M059J (cell line): ENCODE data around the gene SLC44A4. TPM values are rescaled to one million over a fixed set of nuclear protein-coding genes. Genes with fewer than 3 reads are reported as not detected.
"Not testable (repeated sequence)": the region's sequence is repeated elsewhere in the genome, so short reads cannot be mapped to it uniquely, and the experiment has no call there.

ENCODE experiments used
- DNase-seq: peaks from one replicate; pipeline ENCODE4 v3.0.0-alpha.2; 2012; ENCODE audit warnings: low read depth
- total RNA-seq: library from RNA; depleted of rRNA; stranded (reverse); fragments of >200 nt; shearing (Covaris generic); gene quantifications from 2 replicates; pipeline ENCODE4 v1.2.3, GENCODE V29; 2014

Gene SLC44A4
- total RNA-seq, 1 experiment from 2014 or later: 0.20 TPM

- DNase-seq: no peak
Observed at GRCh38 chr6:31859923-31860322, 18.9 kb downstream of the SLC44A4 start.

GRCh38 chr6:31858707-31859106 is 20.1 kb downstream of the SLC44A4 start:
- no peak for DNase-seq

- DNase-seq: not testable (repeated sequence)
Observed at GRCh38 chr6:31857774-31858173, 21.0 kb downstream of the SLC44A4 start.

GRCh38 chr6:31851980-31852718 is 26.6 kb downstream of the SLC44A4 start:
- not testable (repeated sequence) for DNase-seq

GRCh38 chr6:31851485-31851832 is 27.3 kb downstream of the SLC44A4 start:
- DNase-seq: no peak

GRCh38 chr6:31850765-31851484 is 27.9 kb downstream of the SLC44A4 start:
- DNase-seq: no peak

- no peak for DNase-seq
Observed at GRCh38 chr6:31847276-31847978, 31.4 kb downstream of the SLC44A4 start.

GRCh38 chr6:31844507-31844906 is 34.3 kb downstream of the SLC44A4 start:
- DNase-seq: no peak

GRCh38 chr6:31842053-31842452 is 36.7 kb downstream of the SLC44A4 start:
- DNase-seq: peak; percentile 36

- not testable (repeated sequence) for DNase-seq
Observed at GRCh38 chr6:31839779-31840126, 39.0 kb downstream of the SLC44A4 start.

- no peak for DNase-seq
Observed at GRCh38 chr6:31838968-31839367, 39.8 kb downstream of the SLC44A4 start.

GRCh38 chr6:31838114-31838553 is 40.7 kb downstream of the SLC44A4 start:
- not testable (repeated sequence) for DNase-seq

- DNase-seq: no peak
Observed at GRCh38 chr6:31837369-31838113, 41.3 kb downstream of the SLC44A4 start.

- DNase-seq: peak; percentile 45
Observed at GRCh38 chr6:31836474-31837368, 42.1 kb downstream of the SLC44A4 start.

GRCh38 chr6:31836047-31836473 is 42.7 kb downstream of the SLC44A4 start:
- DNase-seq: no peak

- DNase-seq: peak; percentile 92
Observed at GRCh38 chr6:31834367-31835250, 44.2 kb downstream of the SLC44A4 start.

- peak; percentile 15 for DNase-seq
Observed at GRCh38 chr6:31831350-31832215, 47.2 kb downstream of the SLC44A4 start.

GRCh38 chr6:31830886-31831335 is 47.9 kb downstream of the SLC44A4 start:
- DNase-seq: no peak
